H1 (cell line): ENCODE results near the gene MTMR2. TPM values are rescaled to one million over a fixed set of nuclear protein-coding genes. Genes with fewer than 3 reads are reported as not detected.

Source experiments
- ASH2L ChIP-seq: fragments of 200-600, 300-600 bp; sonication (generic); IDR thresholded peaks from one replicate; pipeline ENCODE4 v1.7.1; 2017; ENCODE audit warnings: low read length
- ATF3 ChIP-seq: IDR thresholded peaks from 2 replicates; pipeline ENCODE4 v1.6.1; 2011; ENCODE audit warnings: low read depth, mild to moderate bottlenecking, low read length; ENCODE audit not compliant: insufficient read depth
- BRCA1 ChIP-seq: IDR thresholded peaks from 2 replicates; pipeline ENCODE4 v1.6.1; 2012; ENCODE audit warnings: low read depth, low read length, improper control_type of control experiment
- EGR1 ChIP-seq: IDR thresholded peaks from 2 replicates; pipeline ENCODE4 v1.6.1; 2011; ENCODE audit warnings: low read depth, low read length, borderline replicate concordance
- KDM5A ChIP-seq: fragments of 200-600 bp; IDR thresholded peaks from 2 replicates; pipeline ENCODE4 v1.7.1; 2012; ENCODE audit warnings: mild to moderate bottlenecking, low read length, inconsistent platforms, mixed read lengths
- SIRT6 ChIP-seq: IDR thresholded peaks from one replicate; pipeline ENCODE4 v1.7.1; 2012; ENCODE audit warnings: low read length, inconsistent platforms
- TBP ChIP-seq: IDR thresholded peaks from 2 replicates; pipeline ENCODE4 v1.6.1; 2011; ENCODE audit warnings: low read depth, low read length, improper control_type of control experiment
- TCF12 ChIP-seq: IDR thresholded peaks from 2 replicates; pipeline ENCODE4 v1.6.1; 2011; ENCODE audit warnings: low read depth, mild to moderate bottlenecking, low read length
- USF2 ChIP-seq: IDR thresholded peaks from 2 replicates; pipeline ENCODE4 v1.6.1; 2011; ENCODE audit warnings: low read length, improper control_type of control experiment
- polyA plus RNA-seq, 7 experiments: library from polyadenylated mRNA; depleted of rRNA in 3 of 7; stranded (reverse) in 5 of 7; unstranded in 2 of 7; fragments of >200 nt in 5 of 7; fragments of 200-250 nt in 2 of 7; gene quantifications; 1 replicate in 5 of 7; 2 replicates in 1 of 7; 4 replicates in 1 of 7; pipeline versions ENCODE4 v1.2.1 to v1.2.3, GENCODE V29; 2011 to 2013; ENCODE audit warnings: missing spikeins in 2 of 7, mixed read lengths in 2 of 7
- total RNA-seq: library from RNA; stranded (reverse); fragmentation: NEBNext Ultra II Directional; extraction: Animal tissue kit (Norgen Biotek cat#: 25700); gene quantifications from 2 replicates; pipeline ENCODE4 v1.2.1, GENCODE V29; 2021

The MTMR2 gene
- total and polyA plus RNA-seq, 2 of the 8 experiments (the other 6 are each of a cell fraction or from before 2014, with no cell fraction given), result 16.7 to 52.9 TPM

GRCh38 chr11:95789506-95790122 is 134.3 kb downstream of the MTMR2 start, which contains the start of gene FAM76B (continued):
- 0 out of 2 replicates have a peak, but pooled peaks have one; percentile 14 for TF ChIP-seq KDM5A
- peak; percentile 64 for TF ChIP-seq TBP
- TF ChIP-seq EGR1, result peak; percentile 46; the same call in 1 of the 2 replicates
- no peak for TF ChIP-seq TCF12
- no peak for TF ChIP-seq SIRT6
- TF ChIP-seq USF2, result no peak
- peak; percentile 57; the same call in 1 of the 2 replicates for TF ChIP-seq ATF3
- no peak for TF ChIP-seq ASH2L
- TF ChIP-seq BRCA1, result peak; percentile 45; the same call in 1 of the 2 replicates
